T-helper 1 cell treated with Interleukin-12 subunit alpha and Interleukin-12 subunit beta and Interleukin-4 antibody, amounts not matched to agents 30 ng/mL and 1 ng/mL, for 36 hours (primary cell): Measurements from ENCODE around the gene AVP. TPM values are rescaled to one million over a fixed set of nuclear protein-coding genes. Genes with fewer than 3 reads are reported as not detected.

Experiments
- intact Hi-C: fragments of 100-400 bp; cut with micrococcal nuclease; formaldehyde crosslinking; loops from one replicate; pipeline ENCODE4 v1.15.1; 2024
- total RNA-seq: library from RNA; stranded (reverse); gene quantifications from 2 replicates; pipeline ENCODE4 v1.2.3, GENCODE V29; 2022

The AVP gene
- total RNA-seq, 1 donor from 2014 or later, result not detected

DNA sequence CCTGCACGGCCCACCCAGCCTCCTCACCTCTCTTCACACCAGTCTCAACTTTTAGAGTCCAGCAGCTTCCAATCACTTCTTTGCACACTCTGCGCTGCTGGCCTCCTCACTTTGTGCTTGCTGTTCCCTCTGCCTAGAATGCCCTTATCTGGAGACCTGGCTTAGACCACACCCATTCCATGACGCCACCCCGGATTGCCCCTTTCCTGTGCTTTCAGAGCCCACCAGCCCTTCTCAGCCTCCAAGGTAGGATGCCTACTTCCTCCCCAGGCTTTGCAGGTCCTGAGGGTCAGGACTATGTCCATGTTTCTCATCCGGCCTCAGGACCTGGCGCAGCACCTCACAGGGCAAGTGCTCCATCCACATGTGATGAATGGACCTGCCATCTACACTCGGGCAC is 27.0 kb upstream of the AVP start:
- intact Hi-C loops, result no loop called here

DNA sequence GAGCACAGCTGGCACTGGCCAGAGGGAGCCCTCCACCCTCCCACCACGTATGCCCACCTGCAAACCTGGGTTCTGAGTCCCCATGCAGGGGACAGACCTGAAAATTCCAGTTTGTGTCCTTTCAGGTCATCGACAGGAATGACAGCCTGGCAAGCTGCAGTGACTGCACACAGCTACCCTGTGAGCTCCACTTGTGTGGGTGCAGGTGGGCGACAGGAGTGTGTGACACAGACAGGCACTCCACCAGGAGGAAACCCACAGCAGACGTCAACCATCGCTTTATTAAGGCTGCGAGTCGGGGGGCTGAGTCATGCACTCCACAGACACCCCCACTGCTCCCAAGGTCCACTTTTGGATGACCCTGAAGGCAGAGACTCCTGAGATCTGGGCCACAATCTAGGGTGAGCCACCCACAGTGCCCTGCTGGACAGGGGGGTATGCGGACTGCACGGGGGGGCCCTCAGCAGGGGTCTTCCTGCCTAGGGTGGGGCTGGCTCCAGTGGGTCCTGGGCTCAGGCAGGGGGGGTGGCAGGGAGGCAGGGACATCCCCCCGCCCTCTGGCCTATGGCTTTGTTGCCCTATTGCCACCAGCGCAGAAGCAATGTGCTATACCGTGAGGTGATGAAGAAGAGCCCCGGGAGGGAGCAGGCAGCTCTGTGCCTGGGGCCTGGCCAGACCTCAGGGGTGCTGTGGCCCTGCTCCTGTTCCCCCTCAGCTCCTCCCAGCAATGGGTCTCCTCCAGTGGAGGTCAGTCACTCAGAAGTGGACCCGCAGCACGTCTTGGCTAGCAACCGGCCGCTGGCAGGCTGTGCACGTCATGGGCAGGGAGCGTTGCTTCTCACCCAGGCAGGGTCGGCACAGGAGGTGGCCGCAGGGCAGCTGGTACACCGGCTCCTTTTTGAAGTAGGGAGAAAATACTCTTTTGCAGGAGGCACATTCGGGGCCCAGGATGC is 25.1 kb upstream of the AVP start:
- intact Hi-C loops, result no loop called here

DNA sequence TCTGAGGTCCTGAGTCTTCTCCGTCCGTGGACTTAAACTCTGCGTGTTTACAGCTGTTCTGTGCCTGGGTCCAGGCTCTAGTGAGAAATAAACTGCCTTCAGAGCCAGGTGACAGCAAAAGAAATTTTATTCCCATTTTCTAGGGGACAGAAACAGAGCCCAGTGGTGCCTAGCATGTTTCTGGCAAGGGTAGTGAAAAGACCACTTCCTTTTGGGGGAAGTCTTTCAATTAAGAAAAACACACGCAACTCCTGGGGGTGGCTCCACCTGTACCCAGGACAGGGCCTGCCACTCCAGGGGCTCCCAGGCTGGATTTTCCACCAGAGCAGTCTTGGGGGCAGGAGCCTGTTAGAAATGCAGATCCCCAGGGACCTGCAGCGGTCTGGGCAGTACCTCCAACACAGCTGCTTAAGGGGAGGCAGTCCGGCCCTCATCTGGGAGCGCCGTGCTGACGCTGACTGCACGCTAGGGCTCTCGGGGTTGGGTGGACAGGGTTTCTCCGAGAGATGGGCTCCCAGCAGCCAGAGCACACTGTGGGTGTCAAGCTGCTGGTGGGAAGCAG is 23.0 kb upstream of the AVP start:
- intact Hi-C loops, result no loop called here

DNA sequence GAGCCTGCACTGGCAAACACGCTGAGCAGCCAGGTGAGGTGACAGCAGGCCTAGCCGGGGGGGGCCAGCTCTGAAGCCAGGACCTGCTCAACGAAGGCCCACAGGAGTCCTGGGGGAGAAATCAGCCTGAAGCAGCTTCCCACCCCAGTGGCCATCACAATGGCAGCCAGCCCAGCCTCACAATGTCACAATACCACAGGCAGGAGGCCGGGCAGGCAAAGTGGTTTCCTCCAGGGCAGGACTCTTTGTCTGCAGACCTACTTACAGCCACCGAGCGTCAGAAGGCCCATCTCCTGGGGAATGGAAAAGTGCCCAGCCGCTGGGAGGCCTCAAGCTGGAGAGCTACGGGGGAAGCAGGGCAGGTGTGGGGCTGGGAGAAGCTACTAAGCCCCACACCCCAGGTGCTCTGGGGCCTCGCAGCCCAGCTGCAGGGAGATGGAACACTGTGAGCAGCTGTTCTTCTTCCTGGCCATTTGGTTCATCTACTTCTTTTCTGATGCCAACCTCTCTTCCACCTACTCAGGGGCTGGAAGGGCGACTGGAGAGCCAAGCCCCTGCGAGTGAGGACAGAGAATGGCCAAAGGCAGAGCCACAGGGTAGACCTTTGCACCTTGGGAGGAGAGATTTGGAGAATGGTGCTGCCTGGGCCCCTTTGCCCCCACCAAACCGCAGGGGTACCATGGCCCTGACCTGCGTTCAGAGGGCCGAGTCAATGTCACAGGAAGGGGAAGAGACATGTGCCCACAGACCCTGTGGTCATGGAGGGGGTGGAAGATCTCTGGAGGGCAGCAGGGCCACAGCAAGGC is 22.3 kb upstream of the AVP start:
- intact Hi-C loops, result no loop called here

DNA sequence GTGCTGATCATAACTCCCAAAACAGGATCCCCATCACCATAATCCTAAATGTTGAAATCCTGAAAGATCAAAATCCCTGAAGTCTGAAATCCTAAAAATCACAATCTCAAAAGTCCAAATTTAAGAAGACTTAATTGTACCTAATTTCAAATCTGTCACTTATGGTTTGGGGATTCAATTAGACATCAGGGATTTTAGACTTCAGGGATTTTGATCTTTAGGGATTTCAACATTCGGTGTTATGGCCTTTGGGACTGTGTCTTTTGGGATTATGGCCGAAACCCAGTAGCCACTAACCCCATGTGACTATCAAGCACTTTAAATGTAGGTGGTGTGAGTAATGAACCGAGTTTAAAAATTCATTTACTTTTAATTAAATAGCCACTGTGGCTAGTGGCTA is 21.7 kb upstream of the AVP start:
- intact Hi-C loops, result no loop called here

DNA sequence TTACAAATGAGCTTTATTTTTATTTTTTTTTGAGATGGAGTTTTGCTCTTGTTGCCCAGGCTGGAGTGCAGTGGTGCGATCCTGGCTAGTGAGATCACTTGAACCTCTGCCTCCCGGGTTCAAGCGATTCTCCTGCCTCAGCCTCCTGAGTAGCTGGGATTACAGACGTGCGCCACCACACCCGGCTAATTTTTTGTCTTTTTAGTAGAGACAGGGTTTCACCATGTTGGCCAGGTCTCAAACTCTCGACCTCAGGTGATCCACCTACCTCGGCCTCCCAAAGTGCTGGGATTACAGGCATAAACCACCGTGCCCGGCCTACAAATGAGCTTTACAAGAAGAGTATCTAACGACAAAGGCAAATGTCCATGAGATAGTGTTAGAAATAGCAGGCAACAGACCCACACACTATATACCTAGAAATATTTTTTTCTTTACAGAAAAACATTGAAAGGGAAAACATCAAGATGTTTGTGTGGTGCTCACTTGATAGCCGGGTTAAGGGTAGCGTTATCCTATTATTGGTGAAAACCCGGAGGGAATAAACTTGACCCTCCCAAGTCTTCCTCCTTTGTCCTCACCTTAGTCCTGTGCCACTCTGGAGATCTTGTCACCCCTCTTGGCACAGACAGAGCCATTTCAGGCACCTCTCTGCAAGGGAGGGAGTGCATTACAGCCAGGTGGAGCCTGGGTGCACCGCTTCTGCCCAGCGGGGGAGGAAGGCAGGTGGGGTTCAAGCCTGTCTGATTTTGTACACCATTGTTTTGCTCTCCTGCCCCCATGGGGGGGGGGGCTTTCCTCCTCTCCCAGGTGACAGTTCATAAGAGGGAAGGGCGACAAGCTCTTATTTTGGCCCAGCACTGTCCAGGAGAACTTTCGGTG is 21.0 kb upstream of the AVP start:
- intact Hi-C loops, result no loop called here

DNA sequence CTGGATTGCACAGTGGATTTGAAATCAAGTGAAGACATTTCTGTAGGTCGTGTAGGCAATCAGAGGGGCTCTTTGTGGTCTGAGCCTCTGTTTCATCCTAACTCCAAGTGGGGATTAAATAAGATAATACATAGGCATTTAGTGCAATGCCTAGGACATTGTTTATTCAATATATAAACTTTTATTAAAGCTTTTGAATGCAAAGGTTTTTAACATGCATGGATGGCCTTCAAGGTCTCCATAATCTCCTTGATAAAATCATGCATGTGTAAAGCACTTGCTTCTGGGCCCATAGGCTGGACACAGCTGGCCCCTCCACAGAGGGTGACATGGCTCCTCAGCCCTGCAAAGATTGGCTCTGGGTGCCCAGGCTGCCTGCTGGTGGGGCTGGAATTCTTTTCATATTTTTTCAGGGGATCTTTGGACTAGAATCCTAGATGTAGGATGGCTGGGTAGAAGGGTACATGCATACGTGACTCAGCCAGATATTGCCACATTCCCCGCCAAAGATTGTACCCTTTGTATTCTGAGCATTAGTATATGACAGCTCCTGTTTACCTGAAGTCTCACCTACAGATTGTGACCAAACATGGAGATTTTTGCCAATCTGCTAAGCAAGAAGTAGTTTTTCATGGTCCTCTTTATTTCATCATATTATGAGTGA is 19.0 kb upstream of the AVP start:
- intact Hi-C loops, result no loop called here

DNA sequence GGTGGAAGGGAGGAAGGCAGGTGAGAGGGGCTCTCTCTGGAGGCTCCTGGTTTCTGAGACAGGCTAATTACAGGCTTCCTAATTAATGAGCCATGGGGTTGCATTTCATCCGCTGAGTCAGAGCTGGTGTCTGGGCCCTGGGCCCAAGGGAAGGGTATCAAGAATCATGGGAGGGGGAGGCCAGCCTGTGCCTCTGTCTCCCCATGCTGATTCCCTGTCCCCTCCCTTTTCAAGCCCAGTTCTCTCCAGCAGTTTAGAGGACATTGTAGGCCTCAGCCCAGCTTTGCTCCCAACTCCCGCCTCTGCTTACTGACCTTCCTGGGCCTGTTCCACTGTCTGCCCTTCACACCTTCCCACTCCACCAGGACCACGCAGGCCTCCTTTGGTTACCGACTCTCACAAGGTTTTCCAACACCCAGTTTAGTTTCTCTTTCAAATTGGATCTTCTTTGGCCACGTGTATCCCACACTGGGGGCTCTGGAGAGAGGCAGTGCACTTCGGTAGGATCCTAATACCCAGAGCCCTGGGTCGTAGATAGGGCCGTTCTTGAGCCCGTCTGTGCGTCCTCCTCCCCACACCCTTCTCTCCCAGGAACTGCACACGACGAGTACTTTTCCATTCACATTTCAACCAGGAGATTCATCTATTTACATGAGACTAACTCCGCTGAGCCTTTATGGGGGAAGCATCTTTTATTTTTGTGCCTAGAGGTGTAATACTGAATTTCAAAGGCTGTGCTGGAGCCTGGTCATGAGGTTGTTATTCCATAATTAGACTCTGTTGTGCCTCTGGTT is 18.2 kb upstream of the AVP start:
- intact Hi-C loops, result no loop called here

DNA sequence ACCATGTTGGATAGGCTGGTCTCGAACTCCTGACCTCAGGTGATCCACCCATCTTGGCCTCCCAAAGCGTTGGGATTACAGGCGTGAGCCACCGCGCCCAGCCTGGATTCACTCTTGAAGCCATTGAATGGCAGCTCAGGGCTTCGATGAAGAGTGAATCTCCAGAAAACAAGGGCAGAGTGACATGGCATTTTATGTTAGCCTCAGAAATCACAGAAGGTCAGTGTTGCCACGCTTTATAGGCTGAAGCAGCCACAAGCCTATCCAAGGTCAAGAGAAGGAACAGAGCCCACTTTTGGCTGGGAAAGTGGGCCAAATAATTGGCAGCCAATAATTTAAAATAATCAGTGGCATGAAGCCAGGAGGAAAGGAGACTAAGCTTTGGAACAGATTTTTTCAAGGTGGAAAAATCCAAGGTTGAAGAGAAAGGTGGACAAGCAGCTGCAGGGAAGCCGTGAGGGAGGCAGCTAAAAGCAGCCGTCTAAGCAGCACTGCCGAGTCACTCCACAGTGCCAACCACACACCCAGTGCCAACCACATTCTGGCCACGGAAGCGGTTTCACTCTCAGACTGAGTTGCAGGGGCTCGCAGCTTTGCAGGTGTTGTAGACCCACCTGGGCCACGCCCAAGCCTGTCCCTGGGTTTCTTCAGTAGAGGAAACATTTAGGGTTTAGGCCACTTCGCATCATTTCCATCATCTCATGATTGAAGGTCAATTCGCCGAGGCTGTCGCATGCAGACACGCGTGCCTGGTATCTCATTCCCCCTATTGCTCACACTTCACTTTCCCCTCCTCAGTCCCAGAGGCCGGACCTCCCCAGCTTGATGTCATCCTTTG is 17.4 kb upstream of the AVP start:
- intact Hi-C loops, result no loop called here

DNA sequence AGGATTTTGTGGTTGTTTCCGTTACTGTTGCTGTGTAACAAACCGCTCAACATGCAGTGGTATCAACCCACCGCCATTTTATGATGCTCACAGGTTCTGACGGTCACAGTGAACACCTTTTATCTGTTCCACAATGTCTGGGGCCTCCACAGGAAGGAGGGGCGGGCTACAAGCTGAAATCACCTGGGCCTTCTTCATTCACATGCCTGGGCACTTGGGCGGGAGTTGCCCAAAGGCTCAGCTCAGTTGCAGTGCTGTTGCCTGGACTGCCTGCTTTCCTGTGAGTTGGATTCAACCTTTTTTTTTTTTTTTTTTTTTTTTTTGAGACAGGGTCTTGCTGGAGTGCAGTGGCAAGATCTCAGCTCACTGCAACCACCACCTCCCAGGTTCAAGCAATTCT is 16.7 kb upstream of the AVP start:
- intact Hi-C loops, result no loop called here

DNA sequence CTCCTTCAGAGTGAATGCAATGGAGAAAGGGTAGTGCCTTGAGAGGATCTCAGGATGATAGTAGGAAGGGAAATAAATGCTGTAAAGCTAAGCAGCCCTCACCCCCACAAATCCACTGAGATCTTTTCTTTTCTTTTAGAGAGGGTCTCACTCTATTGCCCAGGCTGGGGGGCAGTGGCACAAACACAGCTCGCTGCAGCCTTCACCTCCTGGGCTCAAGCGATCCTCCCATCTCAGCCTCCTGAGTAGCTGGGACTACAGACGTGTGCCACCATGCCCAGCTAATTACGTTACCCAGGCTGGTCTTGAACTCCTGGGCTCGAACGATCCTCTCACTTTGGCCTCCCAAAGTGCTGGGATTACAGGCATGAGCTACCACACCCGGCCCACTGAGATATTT is 16.0 kb upstream of the AVP start:
- intact Hi-C loops, result no loop called here

DNA sequence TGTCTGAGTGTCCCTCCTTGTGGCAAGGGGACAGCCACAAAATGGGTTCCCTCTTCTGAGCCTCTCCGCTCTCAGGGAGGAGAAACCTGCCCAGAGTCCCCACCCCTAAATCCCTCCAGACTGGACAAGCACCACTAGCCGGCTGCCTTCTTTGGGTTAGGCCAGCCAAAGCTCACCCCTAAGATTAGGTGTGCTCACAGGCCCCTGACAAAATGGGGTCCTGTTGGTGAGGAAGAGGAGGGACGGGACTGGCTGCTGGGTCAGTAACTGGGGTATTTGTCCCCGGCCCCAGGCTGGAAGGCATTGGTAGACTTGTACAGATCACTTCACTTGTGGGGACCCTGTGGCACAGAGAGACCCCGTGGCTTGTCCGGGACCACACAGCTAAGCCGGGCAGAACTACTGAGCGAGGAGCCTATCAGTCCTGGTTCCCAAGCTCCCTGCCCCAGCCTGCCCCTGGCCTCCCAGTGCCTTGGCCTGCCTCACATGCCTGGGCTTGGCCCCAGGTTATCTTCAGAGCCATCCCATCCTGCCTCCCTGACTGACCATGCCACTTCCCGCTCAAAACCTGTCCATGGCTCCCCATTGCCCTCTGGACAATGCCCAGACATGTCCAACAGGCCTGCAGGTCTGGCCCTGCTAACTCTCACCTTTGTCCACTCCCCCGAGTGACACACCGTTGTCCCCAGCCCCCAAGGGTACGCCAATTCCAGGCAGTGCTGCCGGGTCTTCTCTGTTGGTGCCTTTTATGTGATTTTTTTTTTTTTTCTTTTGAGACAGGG is 10.5 kb upstream of the AVP start:
- intact Hi-C loops, result no loop called here

DNA sequence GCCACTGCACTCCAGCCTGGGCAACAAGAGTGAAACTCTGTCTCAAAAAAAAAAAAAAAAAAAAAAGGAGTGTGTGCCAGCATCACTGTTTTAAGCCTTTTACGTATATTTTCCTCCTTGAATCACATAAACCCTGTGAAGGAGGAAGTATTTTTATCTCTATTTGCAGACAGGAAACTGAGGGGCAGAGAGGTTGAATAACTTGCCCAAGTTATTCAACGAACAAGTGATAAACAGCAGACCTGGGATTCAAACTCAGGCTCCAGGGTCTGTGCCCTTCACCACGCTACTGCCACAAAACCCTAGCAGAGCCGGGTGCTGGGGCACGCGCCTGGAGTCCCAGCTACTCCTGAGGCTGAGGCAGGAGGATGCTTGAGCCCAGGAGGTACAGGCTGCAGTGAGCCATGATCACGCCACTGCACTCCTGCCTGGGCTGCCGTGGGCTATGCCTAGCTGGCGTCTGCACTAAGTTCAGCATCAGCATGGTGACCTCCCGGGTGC is 9.4 kb upstream of the AVP start:
- intact Hi-C loops, result loop anchor here (2.0 kb wide), 1 partner anchor 17 kb away; no protein-coding TSS in a partner anchor

DNA sequence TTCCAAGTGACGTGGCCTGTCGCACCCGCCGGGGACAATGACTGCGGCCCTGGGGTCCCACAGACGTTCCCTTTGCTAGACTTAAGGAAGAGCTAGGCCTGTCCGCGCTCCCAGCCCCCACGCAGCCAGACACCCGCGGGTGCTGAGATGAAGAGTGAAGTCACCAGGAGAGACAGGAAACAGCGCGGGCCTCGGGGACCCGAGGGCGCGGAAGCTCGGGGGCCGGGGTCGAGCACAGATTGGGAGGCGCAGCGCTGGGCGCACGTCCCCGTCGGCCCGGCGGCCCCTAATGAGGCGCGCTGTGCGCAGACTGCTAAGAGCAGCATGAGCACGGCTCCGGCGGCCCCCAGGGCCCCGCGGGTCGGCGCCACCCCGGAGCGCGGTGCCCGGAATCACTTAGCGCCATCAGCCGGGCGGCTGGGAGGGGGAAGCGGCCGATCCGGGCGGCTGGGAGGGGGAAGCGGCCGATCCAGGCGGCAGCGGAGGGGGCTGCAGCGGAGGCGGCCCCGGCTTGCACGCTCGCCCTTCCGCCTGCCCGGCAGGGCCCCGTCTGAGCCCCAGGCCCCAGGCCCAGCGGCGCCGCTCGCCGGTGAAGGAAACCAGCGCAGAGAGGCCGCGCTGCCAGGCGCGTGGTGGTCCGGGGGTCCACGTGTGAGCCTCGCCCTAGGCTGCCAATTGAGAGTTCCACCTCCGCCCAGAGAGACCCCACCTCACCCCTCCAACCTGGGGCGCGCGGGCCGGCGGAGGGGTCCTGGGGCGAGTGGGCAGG is 8.3 kb upstream of the AVP start:
- intact Hi-C loops, result loop anchor here (2.0 kb wide), 1 partner anchor 16 kb away; no protein-coding TSS in a partner anchor

DNA sequence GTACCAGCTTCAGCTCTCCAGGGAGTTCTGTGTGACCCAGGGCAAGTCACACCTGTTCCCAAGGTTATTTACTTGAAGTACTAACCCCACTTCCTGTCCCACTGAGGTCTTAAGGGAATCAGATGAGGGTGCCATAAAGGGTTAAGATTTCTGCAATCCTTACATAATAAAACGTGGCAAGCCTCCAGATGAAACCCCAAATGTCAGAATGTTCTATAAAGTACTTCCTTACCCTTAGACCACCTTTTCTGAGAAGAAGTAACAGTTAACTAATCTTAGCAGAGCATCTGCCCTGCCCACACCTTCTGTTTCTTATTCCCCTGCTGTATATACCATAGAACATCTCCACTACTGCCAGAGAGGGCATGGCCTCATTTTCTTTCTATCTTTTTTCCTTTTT is 6.0 kb upstream of the AVP start:
- intact Hi-C loops, result no loop called here

DNA sequence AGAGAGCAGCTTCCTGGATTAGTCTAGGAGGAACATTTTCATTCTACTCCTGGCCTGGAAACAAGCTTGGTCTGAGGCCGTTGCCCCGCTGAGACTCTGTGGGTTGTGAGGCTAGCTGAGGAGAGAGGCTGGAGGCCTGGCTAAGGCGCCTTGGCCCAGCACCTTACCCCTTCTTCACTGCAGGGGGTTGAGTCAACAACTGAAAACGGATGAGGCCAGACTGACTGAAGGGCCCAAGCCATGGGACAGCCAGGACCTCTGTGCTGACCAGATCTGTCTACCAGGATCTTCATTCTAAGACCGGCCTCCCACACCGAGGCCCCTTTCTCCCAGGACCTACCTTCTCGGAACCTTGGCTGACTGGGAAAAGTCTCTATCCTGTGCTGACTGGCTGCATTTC is 3.5 kb upstream of the AVP start:
- intact Hi-C loops, result no loop called here

DNA sequence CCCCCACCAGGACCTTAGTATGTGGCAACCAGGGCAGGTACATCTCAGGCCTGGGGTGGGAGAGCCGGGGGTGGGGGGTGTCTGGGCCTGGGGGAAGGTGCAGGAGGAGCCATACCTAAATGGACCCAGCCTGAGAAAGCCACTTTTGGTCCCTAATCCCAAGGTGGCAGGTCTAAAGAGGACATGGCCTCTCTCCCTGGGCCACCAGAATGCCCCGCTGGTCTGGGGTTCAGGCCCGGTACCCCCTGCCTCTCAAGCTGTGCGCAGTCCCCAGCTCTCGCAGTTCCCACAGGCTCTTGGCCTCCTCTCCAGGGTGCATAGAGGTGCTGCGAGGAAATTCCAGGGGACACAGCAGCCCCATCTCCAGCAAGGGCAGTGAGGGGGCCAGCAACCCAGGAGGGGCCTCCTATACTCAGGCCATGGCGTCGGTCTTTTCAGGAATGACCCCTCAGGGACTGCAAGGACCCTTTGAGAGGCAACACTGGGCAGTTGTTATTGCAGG is 1.1 kb upstream of the AVP start:
- intact Hi-C loops, result no loop called here
